HG02885 (cell line): ENCODE results near the gene MAB21L1.

Experiments
- ATAC-seq: cut with Tn5 transposase; IDR thresholded peaks from one replicate; pipeline ENCODE4 v1.9.1; 2021; ENCODE audit warnings: mild to moderate bottlenecking; ENCODE audit not compliant: unreplicated experiment, poor library complexity

MAB21L1 gene

GRCh38 chr13:35449821-35450220, 26.7 kb downstream of the MAB21L1 start:
- ATAC-seq, result no peak

DNA sequence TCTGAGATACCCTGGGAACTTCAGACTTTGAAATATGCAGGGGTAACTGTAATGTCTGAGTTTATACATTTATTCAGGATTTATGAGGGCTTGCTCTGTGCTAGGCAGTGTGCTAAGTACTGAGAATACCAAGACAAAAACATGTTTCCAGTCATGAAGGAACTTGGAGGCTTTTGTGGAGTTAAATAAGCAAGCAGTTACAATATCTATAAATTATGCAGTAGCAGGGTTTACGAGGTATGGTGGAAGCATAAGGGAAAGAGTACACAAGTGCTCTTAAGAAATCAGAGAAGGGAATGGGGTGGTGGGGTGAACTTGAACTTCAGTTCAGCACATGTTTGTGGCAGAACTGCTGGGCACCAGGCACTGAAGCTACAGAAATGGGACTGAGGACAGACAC, 28.0 kb downstream of the MAB21L1 start:
- no peak for ATAC-seq
